GM18951 (cell line): Measurements from ENCODE around the gene ARHGAP31.

ENCODE experiments used
- POLR2A ChIP-seq: IDR thresholded peaks from 4 replicates; pipeline ENCODE4 v1.6.1; 2011; ENCODE audit warnings: mild to moderate bottlenecking; ENCODE audit not compliant: insufficient read length, insufficient read depth; ENCODE audit errors: extremely low read depth
- in situ Hi-C: fragments of 300-500 bp; cut with MboI; formaldehyde crosslinking; loops from one replicate; pipeline ENCODE4 v1.12.0; 2022; ENCODE audit warnings: low sequenced_read_pairs, mixed read lengths, inconsistent platforms; ENCODE audit not compliant: unreplicated experiment

The ARHGAP31 gene

DNA sequence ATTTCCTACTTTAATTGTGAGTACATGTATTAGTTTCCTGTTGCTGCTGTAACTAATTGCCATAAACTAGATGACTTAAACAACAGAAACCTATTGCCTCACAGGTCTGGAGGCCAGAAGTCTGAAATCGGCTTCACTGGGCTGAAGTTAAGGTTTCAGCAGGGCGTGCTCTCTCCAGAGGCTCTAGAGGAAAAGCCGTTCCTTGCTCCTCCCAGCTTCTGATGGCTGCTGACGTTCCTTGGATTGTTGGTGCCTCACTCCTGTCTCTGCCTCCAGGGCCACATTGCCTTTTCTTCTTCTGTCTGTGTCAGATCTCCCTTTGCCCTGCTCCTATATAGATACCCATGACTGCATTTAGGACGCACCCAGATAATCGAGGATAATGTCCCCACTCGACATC, 80.9 kb downstream of the ARHGAP31 start:
- in situ Hi-C loops: no loop called here
- no peak for TF ChIP-seq POLR2A

DNA sequence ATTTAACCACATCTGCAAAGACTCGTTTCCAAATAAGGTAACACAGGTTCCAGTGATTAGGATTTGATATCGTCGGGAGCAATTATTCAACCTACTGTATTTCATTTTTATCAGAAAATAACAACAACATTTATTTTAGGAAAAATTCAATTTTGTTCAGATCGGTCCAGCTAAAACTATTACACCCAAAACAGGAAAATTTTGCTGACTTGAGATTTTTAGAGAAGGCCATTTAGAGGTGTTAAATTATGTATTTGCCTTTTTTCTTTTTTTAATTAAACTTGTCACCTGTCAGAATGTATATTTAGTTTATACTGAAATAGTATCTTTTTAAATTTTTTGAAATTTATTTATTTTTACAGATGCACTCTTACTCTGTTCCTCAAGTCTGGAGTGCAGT, 81.3 kb downstream of the ARHGAP31 start:
- no peak for TF ChIP-seq POLR2A

DNA sequence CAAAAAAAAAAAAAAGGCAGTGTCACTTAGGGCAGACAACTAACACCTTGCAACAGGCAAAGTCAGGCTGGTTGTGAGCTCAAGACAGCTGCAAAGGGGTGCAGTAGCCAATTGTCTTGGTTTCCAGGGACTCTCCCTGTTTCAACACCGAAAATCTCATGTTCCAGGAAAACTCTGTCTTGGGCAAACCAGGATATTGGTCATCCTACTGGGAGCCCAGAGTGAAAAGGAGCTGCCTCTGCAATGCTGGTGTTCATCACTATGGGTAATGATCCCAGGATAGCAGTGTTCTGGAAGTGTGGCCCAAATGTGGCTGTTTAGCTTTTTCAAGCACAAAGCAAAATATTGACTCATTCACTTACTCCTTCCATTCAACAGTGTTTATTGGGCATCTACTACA, 82.6 kb downstream of the ARHGAP31 start:
- in situ Hi-C loops: no loop called here
- TF ChIP-seq POLR2A: no peak

More for the DNA sequence above, 81.3 kb downstream of the ARHGAP31 start:
- in situ Hi-C loops: no loop called here

DNA sequence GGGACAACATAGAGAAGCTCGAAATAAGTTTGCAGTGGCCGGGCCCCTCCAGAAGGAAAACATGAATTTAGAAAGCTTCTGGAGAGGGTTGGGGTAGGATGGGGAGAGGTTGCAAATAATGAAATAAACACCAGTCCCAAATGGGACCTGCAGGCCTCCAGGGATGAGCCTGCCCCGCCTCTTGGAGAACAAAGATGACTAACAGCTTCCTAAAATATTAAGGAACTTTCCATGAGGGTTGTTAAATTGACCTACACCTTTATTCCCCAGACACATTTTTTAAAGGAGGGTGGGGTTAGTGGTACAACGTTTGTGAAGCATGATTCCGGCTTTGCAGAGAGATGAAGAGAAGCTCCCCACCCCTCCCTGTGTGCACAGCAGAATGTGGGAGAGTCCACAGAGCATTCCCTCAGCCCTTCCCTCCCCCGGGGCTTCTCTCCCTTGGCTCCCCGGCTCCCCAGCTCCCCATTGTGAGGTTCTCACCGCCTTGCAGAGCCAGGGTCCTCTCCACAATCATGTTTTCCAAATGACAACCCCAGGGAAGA, 84.1 kb downstream of the ARHGAP31 start:
- TF ChIP-seq POLR2A: no peak
- in situ Hi-C loops: no loop called here

DNA sequence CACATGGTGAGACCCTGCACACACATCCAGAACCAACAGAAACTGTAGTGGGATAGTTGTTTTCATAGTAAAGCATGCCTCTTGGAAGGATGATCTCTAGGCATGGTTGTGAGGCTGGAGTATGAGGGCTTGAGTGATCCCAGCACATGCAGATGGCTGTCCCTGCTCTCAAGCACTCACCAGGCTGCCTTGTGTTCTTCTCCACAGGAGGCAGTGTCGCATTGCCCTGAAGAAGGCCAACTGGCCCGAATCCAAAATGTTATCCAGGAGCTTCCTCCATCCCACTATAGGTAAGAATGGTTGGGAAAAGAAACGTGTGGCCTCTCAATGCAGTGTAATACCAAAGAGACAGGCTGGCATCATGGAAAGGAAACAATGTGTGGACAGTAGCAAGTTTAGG, 86.5 kb downstream of the ARHGAP31 start:
- in situ Hi-C loops: no loop called here

DNA sequence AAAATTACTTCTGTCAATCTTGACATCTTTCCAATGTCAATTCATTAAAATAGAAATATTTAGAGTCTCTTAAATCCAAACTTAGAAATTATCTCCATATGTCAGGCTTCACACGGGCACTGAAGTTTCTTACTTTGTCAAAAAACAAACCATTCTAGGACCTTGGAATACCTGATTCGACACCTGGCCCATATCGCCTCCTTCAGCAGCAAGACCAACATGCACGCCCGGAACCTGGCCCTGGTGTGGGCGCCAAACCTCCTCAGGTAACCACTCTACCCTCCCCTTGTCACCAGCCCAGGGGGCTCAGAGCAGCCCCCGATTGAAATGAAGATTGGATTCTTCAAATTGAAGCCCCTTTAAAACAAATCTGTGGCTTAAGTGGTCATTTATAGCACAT, 88.0 kb downstream of the ARHGAP31 start:
- in situ Hi-C loops: no loop called here
- TF ChIP-seq POLR2A: no peak

More for the DNA sequence above, 86.5 kb downstream of the ARHGAP31 start:
- TF ChIP-seq POLR2A: no peak

DNA sequence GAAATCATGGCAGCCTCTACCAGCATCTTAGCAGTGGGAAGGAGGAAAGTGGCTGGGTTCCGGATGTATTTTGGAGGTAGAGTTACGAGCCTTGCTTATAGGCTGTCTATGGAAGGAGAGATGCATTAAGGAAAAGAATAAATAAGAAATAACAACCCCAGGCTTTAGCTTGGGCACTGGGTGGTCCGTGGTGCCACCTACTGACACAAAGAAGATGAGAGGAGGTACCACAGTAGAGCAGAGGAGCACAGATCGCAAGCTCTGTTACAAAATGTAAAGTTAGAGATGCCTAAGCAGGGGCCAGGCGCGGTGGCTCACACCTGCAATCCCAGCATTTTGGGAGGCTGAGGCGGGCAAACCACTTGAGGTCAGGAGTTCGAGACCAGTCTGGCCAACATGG, 94.4 kb downstream of the ARHGAP31 start:
- in situ Hi-C loops: no loop called here
- no peak for TF ChIP-seq POLR2A

DNA sequence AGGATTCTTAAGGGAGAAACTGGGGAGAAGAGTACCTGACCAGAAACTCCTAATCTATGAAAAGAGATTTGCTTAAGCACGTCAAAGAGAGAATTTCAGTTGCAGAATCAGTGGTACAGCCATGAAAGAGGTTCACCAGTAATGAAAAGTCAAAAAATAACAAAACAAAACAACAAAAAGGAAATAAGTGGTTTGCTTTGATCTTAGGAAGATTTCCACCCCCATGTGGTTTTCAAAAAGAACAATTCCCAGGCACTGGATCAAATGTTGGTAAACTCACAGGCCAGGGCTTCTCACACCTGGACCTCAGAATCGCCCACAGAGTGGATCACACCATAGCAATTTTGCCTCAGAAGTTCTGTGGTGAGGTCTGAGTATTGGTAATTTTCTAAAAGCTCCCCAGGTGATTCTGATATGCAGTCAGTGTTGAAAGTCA, 101.8 kb downstream of the ARHGAP31 start:
- no peak for TF ChIP-seq POLR2A
- in situ Hi-C loops: no loop called here

DNA sequence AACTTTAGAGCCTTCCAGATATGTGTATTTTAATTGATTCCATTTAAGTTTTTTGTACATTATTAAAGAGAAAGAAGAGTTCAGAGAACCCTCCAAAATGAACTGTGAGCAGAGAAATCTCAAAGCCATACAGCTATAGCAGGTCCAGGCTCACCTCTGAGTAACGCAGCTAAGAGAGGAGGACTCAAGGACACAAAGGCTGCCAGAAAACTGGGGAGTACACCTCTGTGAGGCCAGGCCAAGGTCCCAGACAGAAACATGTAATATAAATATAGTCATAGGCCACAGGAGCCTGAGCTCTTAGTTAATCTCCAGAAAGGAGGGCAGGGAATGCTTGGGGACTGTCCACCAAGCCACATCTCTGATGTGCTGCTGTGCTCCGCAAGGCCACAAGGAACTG, 102.7 kb downstream of the ARHGAP31 start:
- in situ Hi-C loops: no loop called here

DNA sequence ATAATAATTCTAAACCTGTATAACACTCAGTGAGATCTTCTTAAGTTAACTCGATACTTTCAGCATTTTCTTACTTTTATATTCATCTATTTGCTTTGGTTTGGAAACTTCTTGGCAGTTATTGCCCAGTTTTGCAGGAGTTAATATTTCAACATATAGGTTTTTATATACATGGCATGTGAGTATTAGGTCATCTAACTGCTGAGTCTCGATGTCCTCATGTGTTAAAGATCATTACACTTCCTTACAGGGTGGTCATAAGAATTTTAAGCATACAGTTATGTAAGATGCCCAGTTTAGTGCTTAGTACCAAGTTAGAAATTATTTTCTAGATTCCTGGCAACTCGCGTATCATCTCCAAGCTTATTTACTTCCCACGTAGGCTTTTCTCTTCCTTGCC, 106.3 kb downstream of the ARHGAP31 start:
- TF ChIP-seq POLR2A: no peak
- in situ Hi-C loops: no loop called here

More for the DNA sequence above, 102.7 kb downstream of the ARHGAP31 start:
- TF ChIP-seq POLR2A: no peak

DNA sequence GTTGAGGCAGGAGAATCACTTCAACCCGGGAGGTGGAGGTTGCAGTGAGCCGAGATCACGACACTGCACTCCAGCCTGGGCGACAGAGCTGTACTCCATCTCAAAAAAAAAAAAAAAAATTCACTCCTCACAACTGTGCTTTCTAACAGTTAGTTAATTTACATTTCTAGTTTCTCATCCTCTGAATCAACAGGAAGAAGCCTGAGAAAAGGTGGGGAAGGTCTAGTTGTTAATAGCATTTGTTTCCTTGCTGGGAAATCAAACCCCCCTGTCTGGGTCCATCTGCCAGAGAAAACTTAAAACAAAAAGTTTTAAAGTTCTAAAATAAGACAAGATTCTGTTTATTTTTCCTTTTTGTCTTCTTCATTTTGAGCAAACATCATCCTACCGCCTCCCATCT, 106.9 kb downstream of the ARHGAP31 start:
- in situ Hi-C loops: no loop called here
- TF ChIP-seq POLR2A: no peak

DNA sequence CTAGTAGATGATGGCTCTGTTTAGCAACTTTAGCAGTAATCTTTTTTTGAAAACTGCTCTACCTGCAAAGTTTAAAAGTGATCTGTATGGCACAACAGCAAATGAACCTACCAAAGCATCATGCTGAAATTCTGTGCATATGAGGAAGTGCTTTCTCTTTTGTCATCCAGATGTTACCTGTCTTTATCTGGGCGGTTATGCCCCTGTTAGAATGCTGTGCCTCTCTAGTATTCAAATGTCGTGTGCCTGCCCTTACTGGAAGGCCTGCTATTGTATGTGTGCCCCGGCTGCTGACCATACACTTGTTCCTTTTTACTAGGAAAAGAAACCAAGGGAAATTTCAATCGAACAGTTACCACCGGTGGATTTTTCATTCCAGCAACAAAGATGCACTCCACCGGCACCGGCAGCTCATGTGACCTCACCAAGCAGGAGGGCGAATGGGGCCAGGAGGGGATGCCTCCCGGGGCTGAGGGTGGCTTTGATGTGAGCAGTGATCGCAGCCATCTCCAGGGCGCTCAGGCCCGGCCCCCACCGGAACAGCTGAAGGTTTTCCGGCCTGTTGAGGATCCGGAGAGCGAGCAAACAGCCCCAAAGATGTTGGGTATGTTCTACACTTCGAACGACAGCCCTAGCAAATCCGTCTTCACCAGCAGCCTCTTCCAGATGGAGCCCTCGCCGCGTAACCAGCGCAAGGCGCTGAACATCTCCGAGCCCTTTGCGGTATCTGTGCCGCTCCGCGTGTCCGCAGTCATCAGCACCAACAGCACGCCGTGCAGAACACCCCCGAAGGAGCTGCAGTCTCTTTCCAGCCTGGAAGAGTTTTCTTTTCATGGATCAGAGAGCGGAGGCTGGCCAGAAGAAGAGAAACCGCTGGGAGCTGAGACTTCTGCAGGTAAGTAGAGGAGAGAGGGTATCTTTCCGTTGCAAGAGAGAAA, 107.6 kb downstream of the ARHGAP31 start:
- in situ Hi-C loops: no loop called here

DNA sequence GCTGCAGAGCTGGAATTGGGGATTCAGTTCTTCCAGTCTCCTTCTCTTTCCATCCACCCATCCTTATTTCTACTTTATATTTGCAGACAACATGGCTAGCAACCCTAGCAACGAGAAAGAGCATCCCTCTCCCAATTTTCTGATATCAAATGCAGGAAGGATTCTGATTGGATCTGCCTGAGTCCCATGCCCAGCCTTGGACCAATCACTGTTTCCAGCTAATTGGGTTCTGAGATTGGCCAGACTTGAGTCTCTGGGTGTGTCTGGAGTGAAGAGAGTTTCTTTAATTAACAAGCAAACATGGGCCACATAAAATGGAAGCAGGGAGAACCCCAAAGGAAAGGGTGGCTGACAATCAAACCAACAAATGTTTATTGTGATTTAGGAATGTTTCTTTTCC, 108.6 kb downstream of the ARHGAP31 start:
- in situ Hi-C loops: no loop called here
- TF ChIP-seq POLR2A: no peak

More for the DNA sequence above, 107.6 kb downstream of the ARHGAP31 start:
- TF ChIP-seq POLR2A: no peak

DNA sequence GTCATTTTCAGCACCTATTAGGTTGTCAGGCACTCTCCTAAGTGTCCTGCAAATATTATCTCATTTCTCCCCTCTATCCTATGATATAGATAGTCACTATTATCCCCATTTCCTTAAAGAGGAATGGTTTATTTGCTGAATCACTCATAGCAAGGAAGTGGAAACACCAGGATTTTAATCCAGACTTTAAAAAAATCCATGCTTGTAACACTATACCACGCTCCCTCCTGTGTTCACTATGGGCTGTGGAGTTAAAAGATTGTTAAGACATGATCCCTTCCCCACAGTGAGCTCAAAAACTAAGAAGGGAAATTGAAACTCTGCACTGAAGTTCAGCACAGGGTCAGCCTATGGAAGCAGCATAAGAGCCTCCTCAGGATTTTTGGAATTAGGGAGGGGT, 109.0 kb downstream of the ARHGAP31 start:
- TF ChIP-seq POLR2A: no peak
- in situ Hi-C loops: no loop called here
